OCI-LY1 (cell line): ENCODE data around the gene RNU1-4.
"Not testable (repeated sequence)": the region's sequence is repeated elsewhere in the genome, so short reads cannot be mapped to it uniquely, and the experiment has no call there.

ENCODE experiments used
- H2AFZ ChIP-seq: fragments of 200-600 bp; sonication (generic), shearing (Covaris generic); 2 replicates; pipeline ENCODE4 v1.6.0; 2014; ENCODE audit warnings: antibody characterized with exemption, mild to moderate bottlenecking, low read length
- H3F3A ChIP-seq: fragments of 200-600 bp; sonication (generic), shearing (Covaris generic); 2 replicates; pipeline ENCODE4 v1.6.0; 2014; ENCODE audit warnings: mild to moderate bottlenecking, antibody characterized with exemption, low read length, moderate library complexity; ENCODE audit not compliant: insufficient read depth
- H3K27ac ChIP-seq: fragments of 200-600 bp; sonication (generic); 2 replicates; pipeline ENCODE4 v1.5.1; 2014; ENCODE audit warnings: low read length, mixed run types, mild to moderate bottlenecking, low read depth; ENCODE audit not compliant: poor library complexity, severe bottlenecking
- H3K27me3 ChIP-seq: fragments of 200-600 bp; sonication (generic); 2 replicates; pipeline ENCODE4 v1.6.0; 2014; ENCODE audit warnings: antibody characterized with exemption, mild to moderate bottlenecking, low read length, moderate library complexity; ENCODE audit not compliant: insufficient read depth
- H3K36me3 ChIP-seq: fragments of 200-600 bp; sonication (generic); 2 replicates; pipeline ENCODE4 v1.6.1; 2014; ENCODE audit warnings: mild to moderate bottlenecking, antibody characterized with exemption, low read length, moderate library complexity, mixed read lengths; ENCODE audit not compliant: insufficient read depth
- H3K4me1 ChIP-seq: fragments of 200-600 bp; sonication (generic); 2 replicates; pipeline ENCODE4 v1.5.1; 2014; ENCODE audit warnings: mild to moderate bottlenecking, low read length, moderate library complexity; ENCODE audit not compliant: insufficient read depth, severe bottlenecking
- H3K4me2 ChIP-seq: fragments of 200-600 bp; sonication (generic), shearing (Covaris generic); 2 replicates; pipeline ENCODE4 v1.6.1; 2014; ENCODE audit warnings: low read length
- H3K4me3 ChIP-seq: fragments of 200-600 bp; sonication (generic); 2 replicates; pipeline ENCODE4 v1.5.1; 2014; ENCODE audit warnings: low read length, low read depth, mild to moderate bottlenecking, mixed read lengths; ENCODE audit not compliant: poor library complexity, severe bottlenecking
- H3K79me2 ChIP-seq: fragments of 200-600 bp; shearing (Covaris generic); 2 replicates; pipeline ENCODE4 v1.6.1; 2016; ENCODE audit warnings: mixed run types, low read length, mixed read lengths; ENCODE audit not compliant: insufficient read depth
- H3K9ac ChIP-seq: fragments of 200-600 bp; sonication (generic), shearing (Covaris generic); 2 replicates; pipeline ENCODE4 v1.6.1; 2014; ENCODE audit warnings: mild to moderate bottlenecking, low read length, mixed read lengths
- H3K9me2 ChIP-seq: fragments of 200-600 bp; sonication (generic), shearing (Covaris generic); 2 replicates; pipeline ENCODE4 v1.6.1; 2014; ENCODE audit warnings: low read depth, mild to moderate bottlenecking, low read length, mixed read lengths
- H3K9me3 ChIP-seq: fragments of 200-600 bp; shearing (Covaris generic); 2 replicates; pipeline ENCODE4 v1.6.1; 2014; ENCODE audit warnings: low read length, mixed read lengths
- H4K20me1 ChIP-seq: fragments of 200-600 bp; sonication (generic), shearing (Covaris generic); 2 replicates; pipeline ENCODE4 v1.6.0; 2016; ENCODE audit warnings: mild to moderate bottlenecking, low read length; ENCODE audit not compliant: insufficient read depth

Gene RNU1-4

GRCh38 chr1:16703602-16704001, 36.7 kb upstream of the RNU1-4 start:
- H3K9me2 ChIP-seq, H3K9me3 ChIP-seq, H3K4me1 ChIP-seq, H2AFZ ChIP-seq, H3K4me2 ChIP-seq, H3K27ac ChIP-seq, H3K4me3 ChIP-seq, H3K9ac ChIP-seq, H4K20me1 ChIP-seq, H3K79me2 ChIP-seq, H3K27me3 ChIP-seq, H3F3A ChIP-seq, H3K36me3 ChIP-seq: not testable (repeated sequence)

- not testable (repeated sequence) for H3K27me3 ChIP-seq, H3K27ac ChIP-seq, H3K4me1 ChIP-seq, H3K9ac ChIP-seq, H4K20me1 ChIP-seq, H3K79me2 ChIP-seq, H3K36me3 ChIP-seq, H3K4me3 ChIP-seq, H2AFZ ChIP-seq, H3K9me3 ChIP-seq, H3K4me2 ChIP-seq, H3F3A ChIP-seq, H3K9me2 ChIP-seq
These were observed 36.2 kb upstream of the RNU1-4 start for GRCh38 chr1:16704076-16704475.

- H3F3A ChIP-seq, H3K9me2 ChIP-seq, H3K4me3 ChIP-seq, H2AFZ ChIP-seq, H3K79me2 ChIP-seq, H3K36me3 ChIP-seq, H3K27me3 ChIP-seq, H3K27ac ChIP-seq, H3K9me3 ChIP-seq, H3K4me2 ChIP-seq, H3K4me1 ChIP-seq, H3K9ac ChIP-seq, H4K20me1 ChIP-seq: not testable (repeated sequence)
These were observed 35.7 kb upstream of the RNU1-4 start for GRCh38 chr1:16704502-16705100.

- H3F3A ChIP-seq, H3K4me3 ChIP-seq, H3K9me3 ChIP-seq, H2AFZ ChIP-seq, H3K27ac ChIP-seq, H3K9me2 ChIP-seq, H3K9ac ChIP-seq, H3K27me3 ChIP-seq, H3K79me2 ChIP-seq, H3K36me3 ChIP-seq, H3K4me1 ChIP-seq, H3K4me2 ChIP-seq, H4K20me1 ChIP-seq: not testable (repeated sequence)
These were observed 34.0 kb upstream of the RNU1-4 start for GRCh38 chr1:16706302-16706701.

- not testable (repeated sequence) for H3K27ac ChIP-seq, H3K9me3 ChIP-seq, H3K79me2 ChIP-seq, H3K9me2 ChIP-seq, H3K9ac ChIP-seq, H3K4me2 ChIP-seq, H3K27me3 ChIP-seq, H3K36me3 ChIP-seq, H3K4me3 ChIP-seq, H3F3A ChIP-seq, H3K4me1 ChIP-seq, H2AFZ ChIP-seq, H4K20me1 ChIP-seq
These were observed 32.9 kb upstream of the RNU1-4 start for GRCh38 chr1:16707130-16708093.

- H3K4me1 ChIP-seq, H3F3A ChIP-seq, H3K4me3 ChIP-seq, H4K20me1 ChIP-seq, H3K9ac ChIP-seq, H3K9me3 ChIP-seq, H3K79me2 ChIP-seq, H3K27me3 ChIP-seq, H3K9me2 ChIP-seq, H3K27ac ChIP-seq, H2AFZ ChIP-seq, H3K4me2 ChIP-seq, H3K36me3 ChIP-seq: not testable (repeated sequence)
These were observed 31.6 kb upstream of the RNU1-4 start for GRCh38 chr1:16708704-16709103.

- H3K4me3 ChIP-seq = not testable (repeated sequence)
These were observed 30.6 kb upstream of the RNU1-4 start for GRCh38 chr1:16709659-16710087.

More at GRCh38 chr1:16709659-16710087, 30.6 kb upstream of the RNU1-4 start:
- H3F3A ChIP-seq, H3K4me2 ChIP-seq, H3K27ac ChIP-seq, H3K9me3 ChIP-seq, H4K20me1 ChIP-seq, H3K4me1 ChIP-seq, H3K27me3 ChIP-seq, H3K79me2 ChIP-seq, H2AFZ ChIP-seq, H3K9me2 ChIP-seq, H3K36me3 ChIP-seq, H3K9ac ChIP-seq: not testable (repeated sequence)
